Mesendoderm (in vitro differentiated cells): ENCODE data around the gene ANKRD40. TPM values are rescaled to one million over a fixed set of nuclear protein-coding genes. Genes with fewer than 3 reads are reported as not detected.

Experiments used
- DNase-seq: peaks from one replicate; pipeline ENCODE4 v3.0.0; 2013
- H2AK5ac ChIP-seq: 2 replicates; pipeline ENCODE4 v1.6.1; 2013; ENCODE audit warnings: low read length, inconsistent platforms
- H2BK120ac ChIP-seq: 2 replicates; pipeline ENCODE4 v1.6.1; 2013; ENCODE audit warnings: low read depth, mild to moderate bottlenecking, low read length, moderate library complexity, mixed read lengths
- H2BK15ac ChIP-seq: replicated peaks from 2 replicates; pipeline ENCODE4 v1.6.1; 2013; ENCODE audit warnings: low read depth, mild to moderate bottlenecking, moderate library complexity
- H2BK5ac ChIP-seq: 2 replicates; pipeline ENCODE4 v1.6.1; 2013; ENCODE audit warnings: low read length, inconsistent platforms
- H3K18ac ChIP-seq: 2 replicates; pipeline ENCODE4 v1.6.1; 2013; ENCODE audit warnings: mild to moderate bottlenecking, low read length, mixed read lengths
- H3K23ac ChIP-seq: one replicate; pipeline ENCODE4 v1.6.1; 2013; ENCODE audit warnings: low read length
- H3K27ac ChIP-seq: 2 replicates; pipeline ENCODE4 v1.5.1; 2013; ENCODE audit warnings: low read depth, mild to moderate bottlenecking, inconsistent platforms, low read length, moderate library complexity
- H3K27me3 ChIP-seq: 2 replicates; pipeline ENCODE4 v1.6.1; 2013; ENCODE audit warnings: low read length, control low read depth, mild to moderate bottlenecking, inconsistent platforms; ENCODE audit not compliant: insufficient read depth, poor library complexity
- H3K36me3 ChIP-seq: 2 replicates; pipeline ENCODE4 v1.6.1; 2013; ENCODE audit warnings: low read length, inconsistent platforms; ENCODE audit not compliant: control insufficient read depth, insufficient read depth
- H3K4ac ChIP-seq: one replicate; pipeline ENCODE4 v1.6.1; 2013; ENCODE audit warnings: low read depth, mild to moderate bottlenecking, low read length, moderate library complexity
- H3K4me1 ChIP-seq: 2 replicates; pipeline ENCODE4 v1.6.1; 2013; ENCODE audit warnings: low read depth, low read length, inconsistent platforms; ENCODE audit not compliant: control insufficient read depth
- H3K4me2 ChIP-seq: 2 replicates; pipeline ENCODE4 v1.6.1; 2013; ENCODE audit warnings: low read length
- H3K4me3 ChIP-seq: 2 replicates; pipeline ENCODE4 v1.5.1; 2013; ENCODE audit warnings: mild to moderate bottlenecking, low read length
- H3K56ac ChIP-seq: one replicate; pipeline ENCODE4 v1.6.1; 2013; ENCODE audit warnings: low read length
- H3K79me1 ChIP-seq: 2 replicates; pipeline ENCODE4 v1.6.1; 2013; ENCODE audit warnings: low read length, inconsistent platforms
- H3K79me2 ChIP-seq: 2 replicates; pipeline ENCODE4 v1.6.1; 2013; ENCODE audit warnings: mild to moderate bottlenecking, low read length; ENCODE audit not compliant: control insufficient read depth, insufficient read depth
- H3K9ac ChIP-seq: 2 replicates; pipeline ENCODE4 v1.6.1; 2013; ENCODE audit warnings: low read length, inconsistent platforms
- H4K5ac ChIP-seq: one replicate; pipeline ENCODE4 v1.6.1; 2013; ENCODE audit warnings: low read length
- H4K8ac ChIP-seq: one replicate; pipeline ENCODE4 v1.6.1; 2013; ENCODE audit warnings: low read depth, mild to moderate bottlenecking, control low read depth, low read length, moderate library complexity
- WGBS: extraction: QIAGEN DNeasy Blood & Tissue Kit; methylation state at CpG from one replicate; pipeline ENCODE4 v1.1.7; 2013; ENCODE audit warnings: low lambda C conversion rate, missing lambda C conversion rate; ENCODE audit not compliant: insufficient coverage; ENCODE audit errors: extremely low coverage; 5-methylcytosine and 5-hydroxymethylcytosine counted together
- small RNA-seq: library from polyadenylated mRNA; stranded (forward); fragments of <200 nt; extraction: miRNeasy Mini kit (QIAGEN cat#:217004); gene quantifications from one replicate; pipeline ENCODE3, GENCODE V24; 2013; ENCODE audit not compliant: insufficient read depth

Gene ANKRD40

DNA sequence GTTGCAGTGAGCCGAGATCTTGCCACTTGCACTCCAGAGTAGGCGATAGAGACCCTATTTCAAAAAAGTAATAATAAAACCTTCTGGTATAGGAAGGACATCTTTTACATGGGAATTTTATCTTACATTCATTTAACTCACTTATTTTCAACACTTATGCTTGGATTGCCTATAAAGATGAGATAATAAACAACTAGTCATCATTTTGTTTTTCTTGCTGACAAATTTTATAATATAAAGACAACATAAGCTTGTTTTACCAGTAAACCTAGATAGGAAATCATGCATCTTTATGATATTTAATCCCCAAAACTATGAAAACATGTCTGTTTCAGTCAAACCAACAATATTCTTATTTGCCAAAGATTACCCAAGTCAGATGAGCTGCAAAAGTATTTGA, 56.1 kb downstream of the ANKRD40 start:
- no CpG with 5 or more reads among the region's 2 CpGs for WGBS
- Histone ChIP-seq H3K79me2 (no peaks in the 10 kb centered on the region), H3K23ac (no peak overlapping the region), H2BK15ac (no peak overlapping the region), H3K27ac (no peak overlapping the region), H4K5ac (no peak overlapping the region), H3K18ac (no peak overlapping the region), H3K4me3 (no peak overlapping the region), H2BK5ac (no peak overlapping the region), H3K36me3 (no peaks in the 10 kb centered on the region), H2BK120ac (no peak overlapping the region), H3K27me3 (no peaks in the 10 kb centered on the region), H3K4me1 (no peaks in the 10 kb centered on the region), H3K4ac (no peak overlapping the region), H4K8ac (no peak overlapping the region), H3K56ac (no peak overlapping the region), H3K9ac (no peak overlapping the region), H3K4me2 (no peak overlapping the region), H3K79me1 (no peaks in the 10 kb centered on the region), H2AK5ac (no peak overlapping the region)
- DNase-seq = no peak

DNA sequence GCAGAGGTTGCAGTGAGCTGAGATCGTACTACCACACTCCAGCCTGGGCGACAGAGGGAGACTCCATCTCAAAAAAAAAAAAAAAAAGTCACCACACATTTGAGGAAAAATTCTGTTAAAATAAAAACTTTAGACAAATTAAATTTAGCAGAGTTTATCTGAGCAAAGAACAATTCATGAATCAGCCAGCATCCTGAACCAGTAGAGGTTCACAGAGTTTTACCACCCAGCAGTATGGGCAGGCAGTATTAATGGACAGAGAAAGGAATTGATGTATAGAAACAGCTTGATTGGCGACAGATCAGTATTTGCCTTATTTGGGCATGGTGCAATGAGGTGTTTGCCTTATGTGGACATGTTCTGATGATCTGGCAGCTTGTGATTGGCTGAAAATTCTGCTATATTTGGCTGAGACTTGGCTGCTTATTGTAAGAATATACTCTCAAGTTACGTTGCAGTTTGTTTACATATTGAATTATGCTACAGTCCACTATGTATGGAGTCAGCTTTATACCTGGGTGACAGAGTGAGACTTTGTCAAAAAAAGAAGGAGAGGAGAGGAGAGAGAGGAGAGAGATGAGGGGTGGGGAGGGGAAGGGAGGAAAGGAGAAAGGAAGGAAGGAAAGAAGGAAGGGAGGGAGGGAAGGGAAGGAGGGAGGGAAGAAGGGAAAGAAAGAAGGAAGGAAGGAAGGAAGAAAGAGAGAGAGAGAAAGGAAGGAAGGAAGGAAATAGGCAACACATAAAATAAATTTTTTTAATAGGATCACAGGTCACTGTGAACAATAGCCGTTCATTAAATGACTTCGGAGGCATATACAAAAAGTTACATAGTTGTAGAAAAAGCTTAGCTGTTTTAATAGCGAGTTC, 58.4 kb downstream of the ANKRD40 start:
- Histone ChIP-seq H3K23ac (no peak overlapping the region), H3K27ac (no peak overlapping the region), H3K9ac (no peak overlapping the region), H2BK5ac (no peak overlapping the region), H3K4me3 (no peak overlapping the region), H3K18ac (no peak overlapping the region), H2BK120ac (no peak overlapping the region), H3K36me3 (no peaks in the 10 kb centered on the region), H3K4me1 (no peaks in the 10 kb centered on the region), H3K4me2 (no peak overlapping the region), H4K8ac (no peak overlapping the region), H3K79me1 (no peaks in the 10 kb centered on the region), H2BK15ac (no peak overlapping the region), H3K79me2 (no peaks in the 10 kb centered on the region), H3K56ac (no peak overlapping the region), H2AK5ac (no peak overlapping the region), H3K27me3 (no peaks in the 10 kb centered on the region), H4K5ac (no peak overlapping the region), H3K4ac (no peak overlapping the region)
- no CpG with 5 or more reads among the region's 7 CpGs for WGBS
- DNase-seq = no peak

DNA sequence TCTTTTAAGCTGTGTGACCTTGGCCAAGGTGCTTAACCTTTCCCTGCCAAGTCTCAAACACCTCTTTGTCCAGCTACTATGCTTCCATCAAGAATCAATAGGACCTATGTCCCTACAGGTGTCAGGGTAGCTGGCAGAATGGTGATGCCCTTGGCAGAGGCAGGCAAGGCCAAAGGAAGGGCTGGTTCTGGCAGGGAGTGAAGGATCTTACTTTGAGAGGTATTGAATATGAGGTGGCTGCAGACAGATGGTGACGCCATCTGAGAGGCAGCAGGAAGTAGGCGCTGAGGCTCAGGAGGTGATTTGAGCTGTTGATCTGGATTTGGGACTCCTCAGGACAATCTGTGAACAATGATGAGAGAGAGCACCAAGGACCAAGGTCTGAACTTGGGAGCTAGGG, 60.5 kb downstream of the ANKRD40 start:
- Histone ChIP-seq H2BK5ac (no peak overlapping the region), H3K4me2 (no peak overlapping the region), H2BK15ac (no peak overlapping the region), H2AK5ac (no peak overlapping the region), H3K79me1 (no peaks in the 10 kb centered on the region), H3K36me3 (no peaks in the 10 kb centered on the region), H3K27ac (no peak overlapping the region), H3K56ac (no peak overlapping the region), H3K27me3 (no peaks in the 10 kb centered on the region), H2BK120ac (no peak overlapping the region), H3K4me1 (no peaks in the 10 kb centered on the region), H3K4ac (no peak overlapping the region), H4K5ac (no peak overlapping the region), H3K4me3 (no peak overlapping the region), H3K23ac (no peak overlapping the region), H3K9ac (no peak overlapping the region), H4K8ac (no peak overlapping the region), H3K18ac (no peak overlapping the region), H3K79me2 (no peaks in the 10 kb centered on the region)
- DNase-seq = no peak
- no CpG with 5 or more reads among the region's 2 CpGs for WGBS

DNA sequence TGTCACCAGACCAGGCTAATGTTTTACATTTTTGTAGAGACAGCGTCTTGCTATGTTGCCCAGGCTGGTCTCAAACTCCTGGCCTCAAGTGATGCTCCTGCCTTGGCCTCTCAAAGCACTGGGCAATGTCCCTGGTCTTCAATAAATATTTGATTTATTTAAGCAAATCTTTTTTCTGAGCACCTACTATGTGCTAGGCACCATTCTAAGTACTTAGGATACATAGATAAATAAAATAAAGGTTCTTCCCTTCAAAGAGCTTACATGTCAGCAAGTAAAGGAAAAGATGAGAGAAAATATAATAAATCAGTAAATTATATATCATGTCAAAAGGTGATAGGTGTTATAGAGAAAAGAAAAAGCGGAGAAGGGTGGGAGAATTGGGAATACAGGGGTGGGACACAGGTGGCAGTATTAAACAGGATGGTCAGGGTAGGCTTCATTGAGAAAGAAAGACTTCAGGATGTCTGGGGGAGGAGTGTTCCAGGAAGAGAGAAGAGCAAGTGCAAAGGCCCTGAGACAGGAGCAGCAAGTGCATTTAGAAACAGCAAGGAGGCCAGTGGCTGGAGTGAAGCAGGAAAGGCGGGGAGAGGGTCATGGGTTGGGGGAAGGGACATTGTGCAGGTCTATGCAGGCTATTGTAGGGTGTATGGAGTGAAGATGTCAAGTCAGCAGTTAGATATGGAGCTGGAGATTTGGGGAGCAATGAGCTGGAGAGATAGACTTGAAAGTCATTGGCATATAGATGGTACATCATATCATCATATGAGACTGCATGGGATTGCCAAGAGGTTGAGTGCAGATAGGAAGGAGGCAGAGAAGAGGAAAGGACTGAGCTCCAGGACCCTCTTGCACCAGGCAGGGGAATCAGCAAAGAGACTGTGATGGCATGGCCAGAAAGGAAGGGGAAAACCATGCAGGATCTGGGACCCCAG, 61.7 kb downstream of the ANKRD40 start:
- Histone ChIP-seq H3K4me2 (no peak overlapping the region), H3K4me1 (peaks cover 5% of the 10 kb centered on the region)
- 100% methylated on average over 1 of the region's 3 CpGs for WGBS

More for the DNA sequence above, 61.7 kb downstream of the ANKRD40 start:
- no peak for DNase-seq
- Histone ChIP-seq H4K5ac (no peak overlapping the region), H2AK5ac (no peak overlapping the region), H3K36me3 (no peaks in the 10 kb centered on the region), H2BK15ac (no peak overlapping the region), H3K18ac (no peak overlapping the region), H3K4me3 (no peak overlapping the region), H2BK120ac (no peak overlapping the region), H3K27ac (no peak overlapping the region), H3K79me1 (no peaks in the 10 kb centered on the region), H3K9ac (no peak overlapping the region), H4K8ac (no peak overlapping the region), H3K27me3 (no peaks in the 10 kb centered on the region), H3K79me2 (no peaks in the 10 kb centered on the region), H3K23ac (no peak overlapping the region), H3K4ac (no peak overlapping the region), H3K56ac (no peak overlapping the region), H2BK5ac (no peak overlapping the region)

Small RNA genes within 50 kb of the gene (small RNA-seq; reads per million reads assigned to genes)
- not detected for gene RF00019
